ENCODE measurements around the gene CYTH3. TPM values are rescaled to one million over a fixed set of nuclear protein-coding genes. Genes with fewer than 3 reads are reported as not detected.

Gene CYTH3
- total RNA-seq, 1 donor from 2014 or later = 27.5 TPM

GRCh38 chr7:6279341-6279740 is 6.9 kb upstream of the CYTH3 start:
- TF ChIP-seq, protein P1, sequence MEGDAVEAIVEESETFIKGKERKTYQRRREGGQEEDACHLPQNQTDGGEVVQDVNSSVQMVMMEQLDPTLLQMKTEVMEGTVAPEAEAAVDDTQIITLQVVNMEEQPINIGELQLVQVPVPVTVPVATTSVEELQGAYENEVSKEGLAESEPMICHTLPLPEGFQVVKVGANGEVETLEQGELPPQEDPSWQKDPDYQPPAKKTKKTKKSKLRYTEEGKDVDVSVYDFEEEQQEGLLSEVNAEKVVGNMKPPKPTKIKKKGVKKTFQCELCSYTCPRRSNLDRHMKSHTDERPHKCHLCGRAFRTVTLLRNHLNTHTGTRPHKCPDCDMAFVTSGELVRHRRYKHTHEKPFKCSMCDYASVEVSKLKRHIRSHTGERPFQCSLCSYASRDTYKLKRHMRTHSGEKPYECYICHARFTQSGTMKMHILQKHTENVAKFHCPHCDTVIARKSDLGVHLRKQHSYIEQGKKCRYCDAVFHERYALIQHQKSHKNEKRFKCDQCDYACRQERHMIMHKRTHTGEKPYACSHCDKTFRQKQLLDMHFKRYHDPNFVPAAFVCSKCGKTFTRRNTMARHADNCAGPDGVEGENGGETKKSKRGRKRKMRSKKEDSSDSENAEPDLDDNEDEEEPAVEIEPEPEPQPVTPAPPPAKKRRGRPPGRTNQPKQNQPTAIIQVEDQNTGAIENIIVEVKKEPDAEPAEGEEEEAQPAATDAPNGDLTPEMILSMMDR (IDR thresholded peaks at IDR 0.05) = no peak
- Histone ChIP-seq H3K36me3 (no peaks in the 10 kb centered on the region), H3K4me1 (no peaks in the 10 kb centered on the region), H3K27ac (no peak overlapping the region), H3K27me3 (no peaks in the 10 kb centered on the region), H3K9me3 (no peaks in the 10 kb centered on the region), H3K4me3 (no peak overlapping the region)
- DNase-seq (no peak), ATAC-seq (no peak)
- intact Hi-C loops (cut with DNase I) = no loop called here

GRCh38 chr7:6278749-6279310 is 6.4 kb upstream of the CYTH3 start:
- no peaks in the 10 kb centered on the region for H3K27me3 ChIP-seq
- intact Hi-C loops (cut with DNase I) = no loop called here
- H3K27ac ChIP-seq = no peak overlapping the region

DNA sequence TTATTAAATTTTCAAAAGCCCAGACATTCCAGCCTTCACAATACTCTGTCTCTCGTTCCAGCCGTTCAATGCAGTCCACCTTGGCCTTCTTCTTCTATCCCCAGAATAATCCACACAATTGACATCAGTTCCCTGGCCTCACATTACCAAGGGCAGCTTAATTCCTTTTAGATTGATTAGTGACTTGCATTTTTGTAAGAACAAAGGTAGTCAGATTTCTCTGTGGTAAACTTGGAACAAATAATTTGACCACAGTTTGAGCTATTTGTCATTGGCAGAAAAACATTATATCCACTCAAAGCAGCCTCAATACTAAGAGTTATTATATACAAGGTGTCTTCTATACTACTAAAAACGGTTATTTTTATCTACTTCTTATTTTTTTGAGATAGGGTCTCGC is 5.1 kb upstream of the CYTH3 start:
- H3K9me3 ChIP-seq = no peaks in the 10 kb centered on the region
- peaks cover 4% of the 10 kb centered on the region for H3K4me1 ChIP-seq
- ATAC-seq = no peak
- H3K27ac ChIP-seq = no peak overlapping the region
- TF ChIP-seq, protein P1 (IDR thresholded peaks at IDR 0.05) = no peak
- no peak overlapping the region for H3K4me3 ChIP-seq
- no peaks in the 10 kb centered on the region for H3K27me3 ChIP-seq
- no peak for DNase-seq
- intact Hi-C loops (cut with DNase I) = no loop called here
- no peaks in the 10 kb centered on the region for H3K36me3 ChIP-seq

More at GRCh38 chr7:6278749-6279310, 6.4 kb upstream of the CYTH3 start:
- ATAC-seq (no peak), DNase-seq (no peak)
- Histone ChIP-seq H3K9me3 (no peaks in the 10 kb centered on the region), H3K4me1 (no peaks in the 10 kb centered on the region), H3K4me3 (no peak overlapping the region), H3K36me3 (no peaks in the 10 kb centered on the region)
- TF ChIP-seq, protein P1 (IDR thresholded peaks at IDR 0.05) = no peak

DNA sequence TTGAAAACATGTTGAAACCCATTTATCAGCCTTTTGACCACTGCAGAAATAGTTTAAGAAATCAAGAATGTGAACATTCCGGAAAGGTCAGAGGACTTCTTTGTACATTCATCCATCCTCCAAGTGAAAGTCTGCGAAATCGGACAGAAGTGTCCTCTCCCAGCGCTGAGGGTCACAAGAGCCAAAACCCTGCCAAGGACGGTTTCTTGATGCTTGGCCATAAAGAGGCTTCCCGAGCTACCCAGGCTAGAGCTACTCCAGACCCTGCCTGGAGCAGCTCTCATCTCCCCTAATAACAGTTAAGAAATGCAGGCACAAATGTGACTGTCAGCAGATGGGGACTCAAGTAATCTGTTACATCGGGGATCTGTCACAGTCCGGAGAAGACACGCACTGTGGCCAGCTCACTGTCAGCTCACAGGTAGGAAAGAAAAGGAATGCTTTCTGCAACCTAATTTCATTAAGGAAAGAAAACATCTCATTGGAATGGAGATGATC is 4.5 kb upstream of the CYTH3 start:
- ATAC-seq (no peak), DNase-seq (peak; percentile 20)
- Histone ChIP-seq H3K4me3 (no peak overlapping the region), H3K4me1 (peaks cover 4% of the 10 kb centered on the region), H3K36me3 (no peaks in the 10 kb centered on the region), H3K9me3 (no peaks in the 10 kb centered on the region), H3K27ac (no peak overlapping the region), H3K27me3 (no peaks in the 10 kb centered on the region)
- intact Hi-C loops (cut with DNase I) = no loop called here
- TF ChIP-seq, protein P1 (IDR thresholded peaks at IDR 0.05) = no peak

GRCh38 chr7:6274743-6275142 is 2.3 kb upstream of the CYTH3 start:
- Histone ChIP-seq H3K36me3 (no peaks in the 10 kb centered on the region), H3K4me3 (no peak overlapping the region), H3K4me1 (peaks cover 13% of the 10 kb centered on the region), H3K27ac (no peak overlapping the region), H3K27me3 (no peaks in the 10 kb centered on the region), H3K9me3 (no peaks in the 10 kb centered on the region)
- no peak for DNase-seq
- intact Hi-C loops (cut with DNase I) = no loop called here
- ATAC-seq = no peak
- TF ChIP-seq, protein P1 (IDR thresholded peaks at IDR 0.05) = no peak

All from upper lobe of right lung (tissue), 1 donor.